Measurements from ENCODE around the gene SMARCA4.
"Not testable (repeated sequence)": the region's sequence is repeated elsewhere in the genome, so short reads cannot be mapped to it uniquely, and the experiment has no call there.

The SMARCA4 gene

DNA sequence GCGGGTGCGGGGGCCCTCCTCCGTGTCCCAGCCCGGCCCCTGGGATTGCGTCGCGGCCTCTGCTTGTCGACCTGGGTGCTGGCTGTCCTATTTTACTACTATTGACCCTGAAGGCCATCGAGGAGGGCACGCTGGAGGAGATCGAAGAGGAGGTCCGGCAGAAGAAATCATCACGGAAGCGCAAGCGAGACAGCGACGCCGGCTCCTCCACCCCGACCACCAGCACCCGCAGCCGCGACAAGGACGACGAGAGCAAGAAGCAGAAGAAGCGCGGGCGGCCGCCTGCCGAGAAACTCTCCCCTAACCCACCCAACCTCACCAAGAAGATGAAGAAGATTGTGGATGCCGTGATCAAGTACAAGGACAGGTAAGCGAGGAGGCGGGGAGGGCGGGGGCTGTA lies 80.4 kb downstream of the SMARCA4 start:
- no peak for DNase-seq

DNA sequence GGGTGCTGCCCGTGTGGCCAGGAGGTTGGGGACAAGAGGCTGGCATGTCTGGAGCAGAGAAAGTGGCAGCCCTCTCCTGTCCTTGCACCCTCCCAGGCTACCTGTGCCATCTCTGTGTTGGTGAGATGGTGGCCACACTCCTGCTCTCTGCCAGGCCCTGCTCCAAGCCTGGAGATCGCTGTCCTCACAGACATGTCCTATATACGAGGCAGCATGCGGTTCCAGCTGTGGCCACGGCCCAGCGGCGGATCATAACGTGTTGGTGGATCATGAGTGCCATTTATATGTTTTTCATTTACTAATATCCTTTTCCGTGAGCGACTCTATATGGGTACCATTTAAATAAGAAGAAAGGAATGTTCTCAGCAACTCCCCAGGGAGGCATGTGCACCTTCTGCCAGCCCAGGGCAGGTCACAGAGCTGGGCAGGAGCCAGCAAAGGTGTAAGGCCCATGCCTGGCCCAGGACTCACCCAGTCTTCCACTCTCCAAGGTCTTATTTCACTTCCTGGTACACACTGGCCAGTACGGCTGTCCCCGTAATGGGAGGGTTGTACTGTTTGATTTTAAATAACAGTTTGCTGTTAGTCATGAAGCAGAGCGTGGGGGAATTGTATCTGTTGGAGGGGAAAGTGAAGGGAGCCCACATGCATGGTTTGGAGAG lies 81.3 kb downstream of the SMARCA4 start:
- no peak for DNase-seq

DNA sequence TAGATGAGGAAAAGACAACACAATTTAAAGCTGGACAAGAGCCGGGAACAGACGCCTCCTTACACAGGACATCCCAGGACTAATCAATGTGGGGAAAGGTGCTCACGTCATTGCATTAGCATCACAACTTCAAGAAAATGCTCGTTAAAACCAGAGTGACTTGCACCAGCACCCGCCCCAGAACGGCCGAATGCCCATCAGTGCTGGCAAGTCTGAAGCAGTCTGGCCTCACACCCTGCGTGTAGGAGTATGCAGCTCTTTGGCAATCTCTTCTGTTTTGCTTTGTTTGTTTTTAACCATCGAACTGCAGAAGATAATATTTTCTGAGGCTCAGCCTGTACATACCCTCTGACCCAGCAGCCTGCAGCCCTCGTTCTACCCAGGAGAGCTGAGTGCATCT lies 83.6 kb downstream of the SMARCA4 start:
- DNase-seq = no peak

DNA sequence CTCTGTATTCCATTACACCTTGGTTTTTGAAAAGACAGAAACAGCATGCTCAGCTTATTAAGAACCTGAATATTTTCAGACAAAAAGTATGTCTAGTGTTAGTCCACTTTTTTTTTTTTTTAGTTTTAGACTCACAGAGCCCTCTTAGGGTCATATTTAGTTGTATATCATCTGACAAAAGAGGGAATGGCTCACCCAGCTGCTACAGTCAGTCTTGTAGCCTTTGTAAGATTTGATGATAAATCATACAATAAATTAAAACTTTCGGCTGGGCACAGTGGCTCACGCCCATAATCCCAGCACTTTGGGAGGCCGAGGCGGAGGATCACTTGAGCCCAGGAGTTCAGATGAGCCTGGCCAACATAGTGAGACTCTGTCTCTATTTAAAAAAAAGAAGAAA lies 84.7 kb downstream of the SMARCA4 start:
- DNase-seq = no peak

DNA sequence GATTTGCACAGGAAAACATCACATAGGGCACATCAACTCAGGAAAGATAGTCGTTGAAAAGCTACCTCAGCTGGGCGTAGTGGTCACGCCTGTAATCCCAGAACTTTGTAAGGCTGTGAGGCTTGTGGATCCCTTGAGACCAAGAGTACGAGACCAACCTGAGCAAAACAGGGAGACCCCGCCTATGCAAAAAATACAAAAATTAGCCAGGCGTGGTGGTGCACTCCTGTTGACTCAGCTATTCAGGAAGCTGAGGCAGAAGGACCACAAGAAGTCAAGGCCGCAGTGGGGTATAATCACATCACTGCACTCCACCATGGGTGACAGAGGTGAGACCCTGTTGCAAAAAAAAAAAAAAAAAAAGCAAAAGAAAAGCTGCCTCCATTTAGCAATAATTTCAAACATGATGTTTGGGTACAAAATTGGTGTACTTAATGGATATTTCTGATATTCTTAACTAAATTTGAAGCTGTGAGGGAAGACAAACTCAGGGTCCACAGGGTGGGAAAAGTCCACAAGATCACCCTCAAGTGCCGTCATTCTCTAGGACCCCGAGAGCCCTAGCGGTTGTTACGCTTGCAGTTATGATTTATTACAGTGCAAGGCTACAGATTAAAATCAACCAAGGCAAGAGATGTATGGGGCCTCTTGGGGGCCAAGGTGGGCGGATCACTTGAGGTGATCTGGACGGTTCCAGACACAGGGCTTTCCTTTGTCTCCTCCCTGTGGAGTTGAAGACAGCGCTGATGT lies 86.0 kb downstream of the SMARCA4 start:
- no peak for DNase-seq

DNA sequence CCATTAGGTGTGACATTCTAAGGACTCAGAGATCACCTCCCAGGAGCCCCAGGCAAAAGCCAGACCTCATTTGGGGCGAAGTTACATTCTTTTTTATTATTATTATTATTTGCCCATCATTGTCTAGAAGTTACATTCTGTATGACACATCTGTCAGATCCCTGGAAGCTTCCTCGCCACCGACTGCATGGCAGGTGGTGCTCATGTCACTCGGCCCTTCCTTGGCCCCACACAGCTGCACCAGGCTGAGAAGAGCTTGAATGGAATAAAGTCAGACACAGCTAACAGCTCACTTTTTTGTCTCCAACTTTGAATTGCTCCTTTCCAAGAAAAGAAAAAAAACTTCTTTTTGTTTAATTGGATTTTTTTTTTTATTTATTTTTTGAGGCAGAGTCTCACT lies 87.0 kb downstream of the SMARCA4 start:
- DNase-seq = no peak

DNA sequence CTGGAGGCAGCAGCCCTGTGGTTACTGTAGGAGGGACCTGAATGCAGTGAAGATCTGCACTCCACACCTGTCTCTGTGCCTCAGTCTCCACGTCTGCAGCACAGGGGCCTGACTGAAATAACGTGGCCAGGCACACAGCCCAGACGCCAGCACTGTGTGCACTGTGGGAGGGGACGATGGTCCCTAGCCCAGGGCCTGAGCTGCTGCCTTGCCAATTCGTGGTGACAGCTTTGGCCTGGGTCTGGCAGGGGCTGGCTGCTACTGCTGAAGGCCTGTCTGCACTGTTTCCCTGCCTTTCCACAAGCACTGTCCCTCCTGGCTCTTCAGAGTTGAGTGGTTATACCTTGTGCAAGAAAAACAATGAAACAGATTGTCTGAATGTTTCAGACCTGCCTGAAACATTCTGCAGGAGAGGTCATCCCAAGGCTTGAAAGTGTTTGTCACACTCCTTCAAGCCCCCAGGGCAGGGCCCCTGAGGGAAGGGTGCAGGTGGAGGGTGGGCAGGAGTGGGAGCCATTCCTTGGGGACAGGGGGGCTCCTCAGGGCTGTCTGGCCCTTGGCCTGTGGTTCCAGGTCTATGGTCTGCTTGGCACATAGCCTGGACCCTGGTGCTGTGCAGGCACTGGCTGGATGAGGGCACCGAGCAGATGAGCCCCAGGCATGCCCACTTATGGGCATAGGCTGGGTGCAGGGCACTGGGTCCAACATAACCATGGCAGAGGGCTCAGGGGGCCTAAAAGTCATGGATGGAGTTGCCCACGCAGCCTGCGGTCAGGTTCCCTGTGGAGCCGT lies 89.7 kb downstream of the SMARCA4 start:
- no peak for DNase-seq

DNA sequence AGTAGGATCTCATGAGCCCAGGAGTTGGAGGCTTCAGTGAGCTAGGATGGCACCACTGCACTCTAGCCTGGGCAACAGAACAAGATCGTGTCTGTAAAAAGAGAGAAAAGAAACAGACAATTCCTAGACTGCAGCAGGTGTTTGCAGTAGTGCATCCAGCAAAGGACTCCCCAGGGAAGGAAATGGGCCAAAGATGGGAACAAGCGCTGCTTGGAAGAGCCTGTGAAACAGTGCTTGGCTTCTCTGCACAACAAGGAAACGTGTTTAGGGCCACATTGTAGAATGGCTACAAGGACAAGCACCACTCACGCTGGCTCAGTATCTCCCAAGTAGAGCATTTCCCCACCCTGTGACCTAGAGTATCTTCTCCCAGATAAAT lies 93.0 kb downstream of the SMARCA4 start:
- DNase-seq = no peak

DNA sequence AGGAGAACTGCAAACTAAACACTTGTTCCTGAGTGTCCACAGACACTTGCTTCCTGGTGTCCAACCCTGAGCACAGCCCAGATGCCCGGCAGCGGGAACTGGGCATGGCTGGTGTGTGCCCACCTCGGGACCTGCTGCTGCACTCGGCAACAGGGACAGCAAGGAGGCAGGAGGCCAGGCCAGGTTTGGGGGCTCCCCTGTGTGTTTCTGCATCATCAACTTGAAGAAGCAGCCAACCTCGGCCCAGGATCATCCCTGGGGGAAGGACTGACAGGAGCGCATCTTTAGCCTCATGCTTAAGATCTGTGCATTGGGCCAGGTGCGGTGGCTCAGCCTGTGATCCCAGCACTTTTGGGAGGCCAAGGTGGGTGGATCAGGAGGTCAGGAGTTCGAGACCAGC lies 93.4 kb downstream of the SMARCA4 start:
- no peak for DNase-seq

DNA sequence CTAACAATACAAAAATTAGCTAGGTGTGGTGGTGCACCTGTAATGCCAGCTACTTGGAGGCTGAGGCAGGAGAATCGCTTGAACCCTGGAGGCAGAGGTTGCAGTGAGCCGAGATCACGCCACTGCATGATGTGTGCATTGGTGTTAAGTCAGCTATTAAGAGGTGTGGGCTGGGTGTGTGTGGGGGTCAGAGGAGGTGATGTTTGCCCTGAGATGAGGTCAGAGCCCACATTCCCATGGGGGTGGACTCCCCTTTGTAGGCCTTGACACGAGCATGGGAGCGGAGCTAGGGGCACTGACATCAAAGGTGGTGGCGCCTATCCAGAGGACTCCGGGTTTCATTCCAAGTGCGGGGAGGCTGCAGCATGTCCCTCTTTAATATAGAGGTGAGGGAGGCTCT lies 93.8 kb downstream of the SMARCA4 start:
- no peak for DNase-seq

DNA sequence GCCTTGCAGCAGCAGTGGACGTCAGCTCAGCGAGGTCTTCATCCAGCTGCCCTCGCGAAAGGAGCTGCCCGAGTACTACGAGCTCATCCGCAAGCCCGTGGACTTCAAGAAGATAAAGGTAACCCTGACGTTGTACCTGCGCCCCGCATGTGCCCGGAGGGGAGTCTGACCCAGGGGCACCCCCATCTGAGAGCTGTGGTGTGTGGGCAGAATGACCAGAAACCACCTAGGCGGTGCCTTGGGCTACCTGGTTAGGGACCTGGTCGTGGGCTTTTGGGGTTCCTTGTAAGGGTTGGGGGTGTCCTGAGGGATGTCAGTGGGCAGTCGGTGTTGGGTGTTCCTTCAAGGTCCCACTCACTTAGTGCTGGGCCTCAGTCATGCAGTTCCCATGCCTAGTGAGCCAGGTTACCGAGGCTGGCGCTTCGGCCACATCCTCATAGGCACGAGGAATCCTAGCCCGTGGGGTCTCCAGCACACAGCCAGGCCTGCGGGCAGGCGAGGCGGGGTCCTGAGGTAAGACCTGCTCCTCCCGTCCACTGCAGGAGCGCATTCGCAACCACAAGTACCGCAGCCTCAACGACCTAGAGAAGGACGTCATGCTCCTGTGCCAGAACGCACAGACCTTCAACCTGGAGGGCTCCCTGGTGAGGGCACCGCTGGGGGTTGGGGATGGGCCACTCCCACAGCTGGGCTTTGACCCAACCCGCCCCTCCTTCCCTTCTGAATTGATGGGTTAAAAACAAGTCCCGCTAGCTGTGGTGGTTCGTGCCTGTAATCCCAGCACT lies 97.6 kb downstream of the SMARCA4 start:
- no peak for DNase-seq

DNA sequence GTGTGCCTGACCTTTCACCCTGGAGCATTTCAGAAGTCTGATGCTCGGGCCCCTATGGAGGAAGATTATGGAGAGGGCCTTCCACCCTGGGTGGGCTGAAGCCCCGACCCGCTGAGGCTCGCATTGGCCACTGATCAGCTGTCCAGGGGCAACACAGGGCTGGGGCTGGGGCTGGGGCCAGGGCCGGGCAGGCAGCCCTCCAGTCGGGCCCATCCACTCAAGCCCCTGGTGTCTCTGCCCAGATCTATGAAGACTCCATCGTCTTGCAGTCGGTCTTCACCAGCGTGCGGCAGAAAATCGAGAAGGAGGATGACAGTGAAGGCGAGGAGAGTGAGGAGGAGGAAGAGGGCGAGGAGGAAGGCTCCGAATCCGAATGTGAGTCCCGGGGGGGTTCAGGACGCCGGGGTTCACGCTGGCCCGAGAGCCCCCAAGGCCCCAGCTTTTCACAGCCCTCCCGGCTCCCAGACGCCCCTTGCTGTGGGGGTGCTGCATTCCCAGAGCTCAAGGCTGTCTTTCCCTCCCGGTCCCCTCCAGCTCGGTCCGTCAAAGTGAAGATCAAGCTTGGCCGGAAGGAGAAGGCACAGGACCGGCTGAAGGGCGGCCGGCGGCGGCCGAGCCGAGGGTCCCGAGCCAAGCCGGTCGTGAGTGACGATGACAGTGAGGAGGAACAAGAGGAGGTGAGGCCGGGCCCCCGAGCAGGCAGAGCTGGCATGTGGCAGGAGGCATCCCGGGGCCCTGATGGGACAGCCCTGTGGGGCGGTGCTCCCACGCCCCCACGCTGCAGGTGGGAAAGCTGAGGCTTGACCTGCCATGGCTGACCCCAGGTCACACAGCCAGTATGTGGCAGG lies 98.9 kb downstream of the SMARCA4 start:
- DNase-seq = no peak

DNA sequence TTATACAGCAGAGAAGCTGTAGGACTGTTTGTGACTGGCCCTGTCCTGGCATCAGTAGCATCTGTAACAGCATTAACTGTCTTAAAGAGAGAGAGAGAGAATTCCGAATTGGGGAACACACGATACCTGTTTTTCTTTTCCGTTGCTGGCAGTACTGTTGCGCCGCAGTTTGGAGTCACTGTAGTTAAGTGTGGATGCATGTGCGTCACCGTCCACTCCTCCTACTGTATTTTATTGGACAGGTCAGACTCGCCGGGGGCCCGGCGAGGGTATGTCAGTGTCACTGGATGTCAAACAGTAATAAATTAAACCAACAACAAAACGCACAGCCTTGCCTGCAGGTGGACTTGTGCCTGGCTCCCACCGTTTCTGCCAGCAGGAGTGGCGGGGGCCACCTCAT lies 101.1 kb downstream of the SMARCA4 start:
- DNase-seq = no peak

DNA sequence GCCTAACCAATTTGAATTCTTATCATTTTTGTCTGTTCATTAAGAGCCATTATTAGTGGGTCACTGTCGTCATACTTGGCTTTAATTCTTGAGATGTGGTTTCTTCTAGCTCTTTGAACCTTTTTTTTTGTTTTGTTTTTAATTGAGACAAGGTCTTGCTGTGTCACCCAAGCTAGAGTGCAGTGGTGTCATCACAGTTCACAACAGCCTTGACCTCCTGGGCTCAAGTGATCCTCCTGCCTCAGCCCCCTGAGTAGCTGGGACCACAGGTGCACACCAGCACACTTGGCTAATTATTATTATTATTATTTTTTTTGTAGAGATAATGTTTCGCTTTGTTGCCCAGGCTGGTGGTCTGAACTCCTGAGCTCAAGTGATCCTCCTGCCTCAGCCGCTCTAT lies 102.6 kb downstream of the SMARCA4 start:
- no peak for DNase-seq

DNA sequence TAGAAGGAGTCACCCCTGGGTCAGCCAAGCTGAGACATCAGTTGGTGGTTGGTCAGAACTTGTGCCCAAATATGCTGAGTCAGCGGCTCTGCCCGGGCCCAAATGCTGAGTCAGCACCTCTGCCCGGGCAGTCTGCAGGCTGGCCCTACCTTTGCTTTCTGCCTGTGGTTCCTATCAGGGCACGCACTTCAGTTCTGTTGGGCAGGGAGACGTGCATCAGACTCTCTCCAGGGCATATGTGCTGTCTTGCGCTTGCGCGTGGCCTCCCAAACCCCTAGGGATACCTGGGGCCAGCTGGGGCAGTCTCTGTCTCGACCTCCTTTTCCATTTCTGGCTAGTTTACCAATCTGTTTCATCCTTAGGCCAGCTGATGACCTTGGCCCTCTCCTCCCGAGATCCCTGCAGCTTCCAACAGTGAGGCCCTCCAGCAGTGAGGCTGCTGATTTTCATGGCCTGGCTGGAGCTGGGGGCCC lies 104.0 kb downstream of the SMARCA4 start:
- DNase-seq = peak; percentile 30

DNA sequence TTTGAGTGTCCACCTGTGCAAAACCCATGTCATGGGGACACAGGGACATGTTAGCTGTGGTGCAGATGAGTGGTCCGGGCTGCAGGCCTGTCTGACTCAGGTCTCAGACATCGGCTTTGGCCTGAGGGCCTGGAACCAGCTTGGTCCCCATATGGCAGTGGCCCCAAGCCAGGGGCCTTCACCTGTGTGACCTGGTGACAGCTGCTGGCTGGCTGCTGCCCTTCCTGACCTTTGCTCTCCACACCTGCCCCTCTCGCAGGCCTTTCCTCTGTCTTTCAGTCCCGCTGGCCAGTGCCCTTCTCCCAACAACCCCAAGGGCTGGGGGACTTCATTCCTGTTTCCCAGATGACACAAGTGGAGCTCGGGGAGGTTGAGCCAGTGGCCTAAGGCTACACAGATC lies 105.5 kb downstream of the SMARCA4 start:
- no peak for DNase-seq

DNA sequence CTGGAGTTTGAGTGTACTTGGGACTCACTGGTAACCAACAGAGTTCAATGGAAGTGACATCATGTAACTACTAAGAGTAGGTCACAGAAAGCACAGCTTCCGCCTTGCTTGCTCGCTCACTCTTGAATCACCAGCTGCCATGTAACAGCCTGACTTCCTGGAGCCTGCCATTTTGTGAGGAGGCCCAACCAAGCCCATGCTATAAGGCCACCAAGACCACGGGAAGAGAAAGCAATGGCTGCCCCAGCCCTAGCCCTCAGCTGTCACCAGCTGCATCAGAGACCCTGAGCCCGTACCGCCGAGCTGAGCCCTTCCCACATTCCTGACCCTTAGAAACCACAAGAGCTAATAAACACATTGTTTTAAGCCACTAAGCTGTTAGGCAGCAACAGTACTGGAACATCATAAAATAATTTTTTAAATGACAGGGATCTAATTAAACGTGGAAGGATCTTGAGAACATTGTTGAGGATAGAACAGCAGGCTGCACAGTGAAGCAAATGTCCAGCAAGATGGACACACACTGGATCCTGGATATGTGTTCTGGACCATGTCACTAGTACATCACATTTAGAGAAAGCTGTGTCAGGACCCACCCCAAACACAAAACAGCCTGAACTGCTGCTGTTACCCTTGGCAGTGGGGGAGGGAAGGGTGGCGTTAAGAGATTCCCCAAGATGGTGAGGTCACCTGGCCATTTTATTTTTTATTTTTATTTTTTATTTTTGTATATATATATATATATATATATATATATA lies 106.7 kb downstream of the SMARCA4 start:
- DNase-seq = no peak

DNA sequence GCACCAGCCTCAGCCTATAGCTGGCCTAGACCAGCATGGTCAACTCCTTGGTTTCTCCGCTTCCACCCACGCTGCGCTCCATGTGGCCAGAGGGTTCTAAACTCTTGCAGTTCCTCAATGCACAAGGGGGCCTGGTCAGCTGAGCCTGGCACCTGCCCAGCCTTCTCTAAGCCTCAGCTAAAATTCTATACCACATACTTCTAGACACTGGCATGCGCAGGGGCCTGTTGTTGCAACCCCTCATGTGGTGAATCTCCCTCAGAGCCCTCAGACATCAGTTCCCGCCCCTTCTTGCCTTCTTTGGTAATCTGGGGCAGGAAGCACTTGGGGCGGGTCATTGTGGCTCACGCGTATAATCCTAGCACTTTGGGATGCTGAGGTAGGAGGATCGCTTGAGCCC lies 108.7 kb downstream of the SMARCA4 start:
- DNase-seq = no peak

DNA sequence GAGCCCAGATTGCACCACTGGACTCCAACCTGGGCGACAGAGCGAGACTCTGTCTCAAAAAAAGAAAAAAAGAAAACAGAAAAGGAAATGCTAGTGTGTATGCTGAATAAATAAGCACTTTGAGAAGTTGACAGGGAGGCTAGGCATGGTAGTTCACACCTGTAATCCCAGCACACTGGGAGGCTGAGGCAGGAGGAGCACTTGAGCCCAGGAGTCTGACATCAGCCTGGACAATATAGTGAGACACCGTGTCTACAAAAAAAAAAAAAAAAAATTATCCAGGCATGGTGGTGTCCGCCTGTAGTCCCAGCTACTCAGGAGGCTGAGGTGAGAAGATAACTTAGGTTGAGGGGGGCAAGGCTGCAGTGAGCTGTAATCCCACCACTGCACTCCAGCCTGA lies 109.3 kb downstream of the SMARCA4 start:
- DNase-seq = no peak

DNA sequence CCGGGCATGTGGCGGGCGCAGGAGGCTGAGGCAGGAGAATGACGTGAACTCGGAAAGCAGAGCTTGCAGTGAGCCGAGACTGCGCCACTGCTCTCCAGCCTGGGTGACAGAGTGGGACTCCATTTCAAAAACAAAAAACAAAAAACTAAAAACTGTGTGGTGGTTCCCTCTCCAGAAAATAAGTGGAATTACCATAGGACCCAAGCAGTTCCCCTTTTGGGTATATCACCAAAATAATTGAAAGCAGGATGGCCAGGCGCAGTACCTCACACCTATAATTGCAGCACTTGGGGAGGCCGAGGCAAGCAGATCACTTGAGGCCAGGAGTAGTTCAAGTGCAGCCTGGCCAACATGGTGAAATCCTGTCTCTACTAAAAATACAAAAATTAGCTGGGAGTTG lies 112.7 kb downstream of the SMARCA4 start:
- DNase-seq = no peak

DNA sequence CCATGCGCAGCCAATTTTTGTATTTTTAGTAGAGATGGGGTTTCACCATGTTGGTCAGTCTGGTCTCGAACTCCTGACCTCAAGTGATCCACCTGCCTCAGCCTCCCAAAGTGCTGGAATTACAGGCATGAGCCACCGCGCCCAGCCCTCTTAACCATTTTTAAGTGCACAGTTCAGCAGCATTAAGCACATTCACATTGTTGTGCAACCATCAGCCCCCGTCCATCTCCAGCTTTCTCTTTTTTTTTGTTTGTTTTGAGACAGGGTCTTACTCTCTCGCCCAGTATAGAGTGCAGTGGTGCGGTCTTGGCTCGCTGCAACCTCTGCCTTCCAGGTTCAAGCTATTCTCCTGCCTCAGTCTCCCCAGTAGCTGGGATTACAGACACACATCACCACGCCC lies 116.0 kb downstream of the SMARCA4 start:
- DNase-seq = not testable (repeated sequence)
